ENCODE results near the gene WIPI1. TPM values are rescaled to one million over a fixed set of nuclear protein-coding genes. Genes with fewer than 3 reads are reported as not detected.
"Not testable (repeated sequence)": the region's sequence is repeated elsewhere in the genome, so short reads cannot be mapped to it uniquely, and the experiment has no call there.

The WIPI1 gene
- polyA plus RNA-seq, 6 donors from 2014 or later, result 1.4 to 4.6 (median 3.1) TPM; not detected in 1

GRCh38 chr17:68413597-68414560, 43.4 kb downstream of the WIPI1 start:
- Mint-ChIP-seq H3K27ac (peak overlapping the region; percentile 24 to 98 (median 83)), H3K4me1 (peaks cover 12 to 16% (median 14%) of the 10 kb centered on the region in 3 donors), H3K4me3 (peak overlapping the region; percentile 92 to 97 (median 94))
- H3K27me3 Mint-ChIP-seq, H3K36me3 Mint-ChIP-seq, H3K9me3 Mint-ChIP-seq: not testable (repeated sequence)
- peak; percentile 78 to 91 for ATAC-seq (ENCODE audit: low read depth in 2 of 2)
- DNase-seq, result peak; percentile 53

GRCh38 chr17:68407656-68408055, 49.6 kb downstream of the WIPI1 start:
- not testable (repeated sequence) for H3K27ac Mint-ChIP-seq, H3K4me3 Mint-ChIP-seq

GRCh38 chr17:68403837-68404236, 53.5 kb downstream of the WIPI1 start:
- H3K36me3 Mint-ChIP-seq; ATAC-seq (ENCODE audit: low read depth in 2 of 2); DNase-seq; H3K4me3 Mint-ChIP-seq; H3K9me3 Mint-ChIP-seq; H3K27me3 Mint-ChIP-seq; H3K27ac Mint-ChIP-seq; H3K4me1 Mint-ChIP-seq: not testable (repeated sequence)

More at GRCh38 chr17:68407656-68408055, 49.6 kb downstream of the WIPI1 start:
- H3K9me3 Mint-ChIP-seq; H3K27me3 Mint-ChIP-seq; H3K36me3 Mint-ChIP-seq; H3K4me1 Mint-ChIP-seq; DNase-seq; ATAC-seq (ENCODE audit: low read depth in 2 of 2): not testable (repeated sequence)

GRCh38 chr17:68403122-68403521, 54.2 kb downstream of the WIPI1 start:
- peaks cover 7 to 9% (median 8%) of the 10 kb centered on the region in 3 donors for H3K4me1 Mint-ChIP-seq
- ATAC-seq (ENCODE audit: low read depth in 2 of 2) (no peak), DNase-seq (no peak)
- no peaks in the 10 kb centered on the region for H3K27me3 Mint-ChIP-seq
- no peaks in the 10 kb centered on the region for H3K36me3 Mint-ChIP-seq
- peaks cover 0 to 6% (median 0%) of the 10 kb centered on the region in 7 donors for H3K9me3 Mint-ChIP-seq
- H3K4me3 Mint-ChIP-seq, result no peak overlapping the region
- no peak overlapping the region for H3K27ac Mint-ChIP-seq

- Mint-ChIP-seq H3K36me3 (no peaks in the 10 kb centered on the region), H3K4me3 (no peak overlapping the region), H3K27me3 (no peaks in the 10 kb centered on the region), H3K27ac (no peak overlapping the region), H3K4me1 (peaks cover 7 to 9% (median 8%) of the 10 kb centered on the region in 3 donors), H3K9me3 (peaks cover 0 to 2% (median 0%) of the 10 kb centered on the region in 7 donors)
- DNase-seq, result no peak
- no peak for ATAC-seq (ENCODE audit: low read depth in 2 of 2)
Measured at GRCh38 chr17:68401288-68401687, 56.0 kb downstream of the WIPI1 start.

GRCh38 chr17:68400404-68400735, 56.9 kb downstream of the WIPI1 start:
- H3K4me1 Mint-ChIP-seq, result peaks cover 7 to 9% (median 8%) of the 10 kb centered on the region in 3 donors
- H3K36me3 Mint-ChIP-seq, result no peaks in the 10 kb centered on the region
- no peak for ATAC-seq (ENCODE audit: low read depth in 2 of 2)
- no peak overlapping the region for H3K4me3 Mint-ChIP-seq
- no peak for DNase-seq
- H3K9me3 Mint-ChIP-seq, result peaks cover 0 to 2% (median 0%) of the 10 kb centered on the region in 7 donors
- no peaks in the 10 kb centered on the region for H3K27me3 Mint-ChIP-seq
- no peak overlapping the region for H3K27ac Mint-ChIP-seq

GRCh38 chr17:68399638-68400403, 57.5 kb downstream of the WIPI1 start:
- no peak for DNase-seq
- Mint-ChIP-seq H3K27ac (no peak overlapping the region), H3K36me3 (peaks cover 2 to 3% of the 10 kb centered on the region in 2 donors), H3K4me3 (no peak overlapping the region), H3K9me3 (peaks cover 0 to 5% (median 3%) of the 10 kb centered on the region in 7 donors), H3K4me1 (peaks cover 7 to 9% (median 8%) of the 10 kb centered on the region in 3 donors), H3K27me3 (no peaks in the 10 kb centered on the region)
- ATAC-seq (ENCODE audit: low read depth in 2 of 2), result no peak

GRCh38 chr17:68398691-68399637, 58.3 kb downstream of the WIPI1 start:
- peak; percentile 32 to 51 for ATAC-seq (ENCODE audit: low read depth in 2 of 2)
- H3K9me3 Mint-ChIP-seq, result peaks cover 0 to 9% (median 6%) of the 10 kb centered on the region in 7 donors
- H3K36me3 Mint-ChIP-seq, result peaks cover 5 to 8% of the 10 kb centered on the region in 2 donors
- no peaks in the 10 kb centered on the region for H3K27me3 Mint-ChIP-seq
- no peak overlapping the region for H3K4me3 Mint-ChIP-seq
- H3K4me1 Mint-ChIP-seq, result peaks cover 7 to 9% (median 8%) of the 10 kb centered on the region in 3 donors
- DNase-seq, result peak; percentile 17
- H3K27ac Mint-ChIP-seq, result peak overlapping the region in 1 of 6 donors; percentile 68

GRCh38 chr17:68397108-68397536, 60.2 kb downstream of the WIPI1 start:
- peaks cover 0 to 9% (median 6%) of the 10 kb centered on the region in 7 donors for H3K9me3 Mint-ChIP-seq
- H3K4me1 Mint-ChIP-seq, result peaks cover 7 to 9% (median 8%) of the 10 kb centered on the region in 3 donors
- ATAC-seq (ENCODE audit: low read depth in 2 of 2) (no peak), DNase-seq (no peak)
- H3K27ac Mint-ChIP-seq, result no peak overlapping the region
- no peak overlapping the region for H3K4me3 Mint-ChIP-seq
- H3K27me3 Mint-ChIP-seq, result no peaks in the 10 kb centered on the region
- H3K36me3 Mint-ChIP-seq, result peaks cover 5 to 8% of the 10 kb centered on the region in 2 donors

GRCh38 chr17:68396226-68397107, 60.8 kb downstream of the WIPI1 start:
- Mint-ChIP-seq H3K9me3 (peaks cover 0 to 9% (median 6%) of the 10 kb centered on the region in 7 donors), H3K36me3 (peaks cover 5 to 8% of the 10 kb centered on the region in 2 donors), H3K27me3 (no peaks in the 10 kb centered on the region), H3K4me1 (peaks cover 7 to 9% (median 8%) of the 10 kb centered on the region in 3 donors), H3K4me3 (peak overlapping the region in 2 of 8 donors; percentile 10 to 64), H3K27ac (no peak overlapping the region)
- ATAC-seq (ENCODE audit: low read depth in 2 of 2), result no peak
- DNase-seq, result no peak

GRCh38 chr17:68394608-68395331, 62.5 kb downstream of the WIPI1 start:
- Mint-ChIP-seq H3K4me3 (no peak overlapping the region), H3K27ac (no peak overlapping the region), H3K36me3 (peaks cover 5 to 8% of the 10 kb centered on the region in 2 donors), H3K4me1 (peaks cover 7 to 9% (median 8%) of the 10 kb centered on the region in 3 donors), H3K9me3 (peaks cover 0 to 9% (median 6%) of the 10 kb centered on the region in 7 donors), H3K27me3 (no peaks in the 10 kb centered on the region)
- DNase-seq (no peak), ATAC-seq (ENCODE audit: low read depth in 2 of 2) (no peak)
